Psoas muscle (tissue), 8 donors: Measurements from ENCODE around the gene FCN1. TPM values are rescaled to one million over a fixed set of nuclear protein-coding genes. Genes with fewer than 3 reads are reported as not detected.

Source experiments
- ATAC-seq, 4 donors: fragments of 200-7000 bp; cut with Tn5 transposase; one replicate each; pipeline ENCODE4 v1.9.1; 2020; ENCODE audit warnings: moderate library complexity in 3 of 4, mild to moderate bottlenecking in 2 of 4
- DNase-seq, 2 donors: peaks; one replicate each; pipeline ENCODE4 v3.0.0-alpha.2; 2020
- H3K27ac ChIP-seq: fragments of 200-600 bp; one replicate; pipeline ENCODE4 v1.8.0; 2022
- H3K27me3 ChIP-seq, 3 donors: fragments of 200-600 bp in 1 of 3; one replicate each; pipeline versions ENCODE4 v1.6.1 to v1.8.0; 2013 to 2022; ENCODE audit warnings: low read length in 2 of 3, mild to moderate bottlenecking in 2 of 3, moderate library complexity in 1 of 3; ENCODE audit not compliant: insufficient read depth in 3 of 3
- H3K36me3 ChIP-seq, 2 donors: fragments of 200-600 bp in 1 of 2; one replicate each; pipeline versions ENCODE4 v1.6.1 to v1.8.0; 2013 to 2022; ENCODE audit warnings: low read depth in 1 of 2, mild to moderate bottlenecking in 1 of 2, moderate library complexity in 1 of 2; ENCODE audit not compliant: insufficient read depth in 1 of 2
- H3K4me1 ChIP-seq: fragments of 200-600 bp; one replicate; pipeline ENCODE4 v1.8.0; 2022
- H3K4me3 ChIP-seq: fragments of 200-600 bp; one replicate; pipeline ENCODE4 v1.8.0; 2022; ENCODE audit warnings: mild to moderate bottlenecking
- H3K9me3 ChIP-seq: fragments of 200-600 bp; one replicate; pipeline ENCODE4 v1.8.0; 2022
- WGBS, 3 donors: extraction: QIAGEN DNeasy Blood & Tissue Kit; methylation state at CpG; one replicate each; pipeline versions ENCODE4 v1.1.6 to v1.1.7; 2013; 5-methylcytosine and 5-hydroxymethylcytosine counted together
- intact Hi-C, 2 donors: fragments of 100-400 bp; cut with DNase I; formaldehyde crosslinking; loops; one replicate each; pipeline versions ENCODE4 v1.11.0 to v1.14.2; 2022
- polyA plus RNA-seq, 3 donors: library from polyadenylated mRNA; stranded (reverse); fragments of 200-250 nt; gene quantifications; one replicate each; pipeline ENCODE4 v1.2.3, GENCODE V29; 2013
- total RNA-seq, 4 donors: library from RNA; stranded (reverse); fragmentation: NEBNext Ultra II Directional in 2 of 4; extraction: Animal tissue kit (Norgen Biotek cat#: 25700) in 2 of 4; gene quantifications; one replicate each; pipeline versions ENCODE4 v1.2.1 to v1.2.4, GENCODE V29; 2021 to 2023
- TF ChIP-seq, protein P1 (sequence below): fragments of 200-600 bp; IDR thresholded peaks from one replicate; pipeline ENCODE4 v1.8.0; 2022; ENCODE audit warnings: antibody characterized with exemption
- donor health status: healthy with polysubstance abuse.
- donor health status: DM: no; HTN: no; CAD: no; lungs with moderate emphysema.
- donor health status: Bipolar disorder and iron deficiency.
- donor health status: healthy.
- donor health status: DM: yes; HTN: yes; CAD: no.
- donor health status: DM: no; HTN: no; CAD: no.
- donor health status: DM: no; HTN: no; CAD: no.
- donor health status: DM: yes; HTN: yes; CAD: no.

FCN1 gene
- total and polyA plus RNA-seq, 7 donors: 0.51 to 3.9 (median 0.82) TPM

DNA sequence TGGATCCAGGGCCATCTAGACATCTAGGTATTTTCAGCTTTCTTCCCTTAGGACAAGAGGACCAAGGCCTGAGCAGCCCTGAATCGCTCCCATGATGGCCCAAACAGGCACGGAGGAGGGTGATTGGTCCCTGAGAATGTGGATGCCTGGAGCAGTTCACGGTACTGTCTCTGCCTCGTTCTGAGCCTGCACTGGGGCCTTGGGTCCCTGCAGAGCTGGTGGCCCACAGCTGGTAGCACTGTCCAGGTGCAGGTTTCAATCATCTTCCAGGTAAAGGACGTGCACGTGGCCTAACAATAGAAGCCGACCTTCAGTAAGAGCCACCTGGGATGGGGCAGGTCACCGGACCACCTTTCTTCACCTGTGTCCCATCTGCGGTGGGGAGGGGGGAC lies 19.4 kb upstream of the FCN1 start:
- ATAC-seq (no peak), DNase-seq (peak in 1 of 2 donors; percentile 37)
- H3K9me3 ChIP-seq: no peaks in the 10 kb centered on the region

DNA sequence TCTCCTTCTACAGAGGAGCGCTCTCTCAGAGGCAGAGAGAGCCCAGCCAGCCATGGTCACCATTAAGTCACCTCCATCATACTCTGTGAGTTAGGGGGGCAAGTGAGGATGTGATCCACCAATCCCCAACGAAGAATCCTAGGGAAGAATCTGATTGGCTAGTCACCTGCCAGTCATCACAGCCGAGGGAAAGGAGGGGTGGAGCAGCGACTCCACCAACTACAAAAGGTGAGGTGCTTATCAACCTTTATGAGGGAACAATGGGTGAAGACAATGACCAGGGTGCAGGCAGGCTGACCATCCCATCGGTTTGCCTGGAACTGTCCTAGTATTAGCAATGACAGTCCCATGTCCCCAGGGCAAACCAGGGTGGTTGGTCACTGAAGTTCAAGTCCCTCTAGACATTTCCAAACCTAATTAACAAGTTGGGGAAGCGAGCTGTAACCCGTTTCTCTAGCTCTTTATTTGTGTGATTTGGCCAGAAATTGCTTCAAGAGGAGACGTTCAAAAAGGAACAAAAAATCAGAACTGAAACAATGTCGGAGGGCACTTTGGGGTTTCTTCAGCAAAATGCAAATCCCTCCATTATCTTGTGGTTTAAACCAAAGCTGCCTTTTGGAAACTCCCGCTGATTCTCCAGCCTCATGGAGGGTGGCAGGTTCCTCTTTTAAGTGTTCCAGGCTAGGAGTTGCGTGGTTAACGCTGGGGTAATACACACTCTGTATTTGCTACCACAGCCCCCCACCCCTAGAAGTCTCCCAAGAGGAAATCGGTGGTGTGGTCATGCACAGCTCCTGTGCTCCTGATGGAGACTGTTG lies 18.8 kb upstream of the FCN1 start:
- DNase-seq (peak in 1 of 2 donors; percentile 12), ATAC-seq (no peak)
- Histone ChIP-seq H3K27ac (no peak overlapping the region), H3K27me3 (peaks cover 0 to 84% (median 9%) of the 10 kb centered on the region in 3 donors), H3K4me1 (no peaks in the 10 kb centered on the region), H3K36me3 (no peaks in the 10 kb centered on the region), H3K9me3 (no peaks in the 10 kb centered on the region), H3K4me3 (no peak overlapping the region)
- intact Hi-C loops: no loop called here
- 77 to 84% (median 84%) methylated on average over 13 of the region's 13 CpGs for WGBS, 3 donors
- TF ChIP-seq, protein P1, sequence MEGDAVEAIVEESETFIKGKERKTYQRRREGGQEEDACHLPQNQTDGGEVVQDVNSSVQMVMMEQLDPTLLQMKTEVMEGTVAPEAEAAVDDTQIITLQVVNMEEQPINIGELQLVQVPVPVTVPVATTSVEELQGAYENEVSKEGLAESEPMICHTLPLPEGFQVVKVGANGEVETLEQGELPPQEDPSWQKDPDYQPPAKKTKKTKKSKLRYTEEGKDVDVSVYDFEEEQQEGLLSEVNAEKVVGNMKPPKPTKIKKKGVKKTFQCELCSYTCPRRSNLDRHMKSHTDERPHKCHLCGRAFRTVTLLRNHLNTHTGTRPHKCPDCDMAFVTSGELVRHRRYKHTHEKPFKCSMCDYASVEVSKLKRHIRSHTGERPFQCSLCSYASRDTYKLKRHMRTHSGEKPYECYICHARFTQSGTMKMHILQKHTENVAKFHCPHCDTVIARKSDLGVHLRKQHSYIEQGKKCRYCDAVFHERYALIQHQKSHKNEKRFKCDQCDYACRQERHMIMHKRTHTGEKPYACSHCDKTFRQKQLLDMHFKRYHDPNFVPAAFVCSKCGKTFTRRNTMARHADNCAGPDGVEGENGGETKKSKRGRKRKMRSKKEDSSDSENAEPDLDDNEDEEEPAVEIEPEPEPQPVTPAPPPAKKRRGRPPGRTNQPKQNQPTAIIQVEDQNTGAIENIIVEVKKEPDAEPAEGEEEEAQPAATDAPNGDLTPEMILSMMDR: no peak

More for the DNA sequence above, 19.4 kb upstream of the FCN1 start:
- 67 to 80% (median 68%) methylated on average over 9 of the region's 9 CpGs for WGBS, 3 donors
- TF ChIP-seq, protein P1: no peak
- Histone ChIP-seq H3K27me3 (peaks cover 0 to 78% (median 12%) of the 10 kb centered on the region in 3 donors), H3K27ac (no peak overlapping the region), H3K36me3 (no peaks in the 10 kb centered on the region), H3K4me3 (no peak overlapping the region), H3K4me1 (no peaks in the 10 kb centered on the region)
- intact Hi-C loops: no loop called here

DNA sequence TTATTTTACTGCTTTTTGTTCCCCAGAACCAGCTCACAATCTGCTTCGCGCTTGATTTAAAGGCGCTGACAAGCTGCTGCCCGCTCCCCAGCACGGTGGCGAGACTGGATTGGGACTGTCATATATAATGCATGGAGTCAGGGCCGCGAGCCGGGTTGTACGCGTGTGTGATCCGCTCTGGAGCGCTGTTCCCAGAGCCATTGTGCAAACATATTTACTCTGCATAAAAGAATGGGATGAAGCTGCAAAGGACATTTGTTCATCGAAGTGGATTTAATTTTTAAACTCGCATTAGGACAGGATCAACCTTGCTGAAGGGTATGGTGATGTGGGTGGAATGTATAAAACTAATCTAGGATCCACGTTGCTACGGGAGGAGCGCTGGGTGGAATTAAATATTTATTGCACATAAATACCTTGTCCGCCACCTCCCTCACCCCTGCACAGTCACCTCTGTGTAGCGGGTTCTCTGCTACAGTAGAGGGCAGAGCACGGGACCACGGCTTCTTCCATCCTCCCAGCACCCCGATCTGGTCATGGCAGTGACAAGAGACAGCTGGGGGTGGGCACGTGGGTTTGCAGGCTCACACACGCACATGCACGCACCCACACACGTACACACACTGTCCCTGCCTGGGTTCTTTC lies 18.1 kb upstream of the FCN1 start:
- TF ChIP-seq, protein P1: no peak
- Histone ChIP-seq H3K27me3 (peaks cover 0 to 78% (median 9%) of the 10 kb centered on the region in 3 donors), H3K36me3 (no peaks in the 10 kb centered on the region), H3K9me3 (no peaks in the 10 kb centered on the region), H3K4me3 (no peak overlapping the region), H3K27ac (no peak overlapping the region), H3K4me1 (no peaks in the 10 kb centered on the region)
- no peak for ATAC-seq
- DNase-seq: peak in 1 of 2 donors; percentile 38
- intact Hi-C loops: no loop called here
- WGBS, 3 donors: 59 to 65% (median 60%) methylated on average over 27 of the region's 27 CpGs

DNA sequence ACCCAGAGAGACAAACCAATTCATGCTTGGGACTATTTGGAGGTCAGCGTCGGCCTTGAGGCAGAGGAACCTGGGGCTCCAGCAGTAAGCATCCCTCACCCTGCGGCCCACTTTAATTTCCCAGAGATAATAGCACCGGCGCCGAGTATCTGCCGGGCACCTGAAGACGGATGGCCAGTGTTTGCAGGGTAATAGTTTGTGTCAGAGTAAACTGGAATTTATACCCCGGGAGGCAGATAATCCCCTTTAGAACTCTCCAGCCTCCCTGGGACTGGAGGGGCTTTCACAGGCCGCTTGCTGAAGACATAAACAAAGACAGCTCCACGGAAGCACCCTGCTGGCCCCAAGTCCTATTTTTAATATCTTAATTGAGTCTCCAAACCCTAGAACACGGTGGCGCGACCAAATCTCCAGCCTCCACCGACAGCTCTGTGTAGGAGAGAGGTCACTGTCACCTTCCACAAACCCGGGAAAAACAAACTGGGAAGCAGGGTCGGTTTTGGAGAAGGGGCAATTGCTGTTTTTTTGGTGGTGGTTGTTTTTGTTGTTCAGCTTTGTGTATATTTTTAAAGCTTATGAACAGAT lies 17.4 kb upstream of the FCN1 start:
- Histone ChIP-seq H3K27ac (no peak overlapping the region), H3K4me1 (no peaks in the 10 kb centered on the region), H3K4me3 (no peak overlapping the region), H3K9me3 (no peaks in the 10 kb centered on the region), H3K36me3 (no peaks in the 10 kb centered on the region), H3K27me3 (peaks cover 0 to 77% (median 5%) of the 10 kb centered on the region in 3 donors)
- no peak for ATAC-seq
- intact Hi-C loops: no loop called here
- WGBS, 3 donors: 58 to 62% (median 60%) methylated on average over 17 of the region's 17 CpGs
- DNase-seq: peak in 1 of 2 donors; percentile 15
- TF ChIP-seq, protein P1: no peak
